NCI-H146 treated with DMSO at 0.1 percent for 48 hours (cell line): ENCODE results near the gene B9D2.
"Not testable (repeated sequence)": the region's sequence is repeated elsewhere in the genome, so short reads cannot be mapped to it uniquely, and the experiment has no call there.

Source experiments
- DNase-seq: peaks from one replicate; lab custom pipeline; 2025; ENCODE audit not compliant: unreplicated experiment; lab: John Stamatoyannopoulos, UW

Gene B9D2

GRCh38 chr19:41355802-41356201, 8.1 kb downstream of the B9D2 start:
- no peak for DNase-seq

GRCh38 chr19:41355035-41355434, 8.9 kb downstream of the B9D2 start:
- DNase-seq = no peak

- no peak for DNase-seq
These were observed 9.5 kb downstream of the B9D2 start for GRCh38 chr19:41354343-41354953.

- no peak for DNase-seq
These were observed 10.2 kb downstream of the B9D2 start, which contains the start of gene TGFB1 for GRCh38 chr19:41353466-41354342. TGFB1 (minus strand) TSS chr19:41353922; CDS start chr19:41353044, 878 bp downstream.

- DNase-seq = peak; percentile 41
These were observed 11.1 kb downstream of the B9D2 start for GRCh38 chr19:41352609-41353465.

- DNase-seq = no peak
These were observed 11.7 kb downstream of the B9D2 start for GRCh38 chr19:41352279-41352608.

GRCh38 chr19:41351339-41352245, 12.4 kb downstream of the B9D2 start:
- no peak for DNase-seq

- DNase-seq = no peak
These were observed 13.1 kb downstream of the B9D2 start for GRCh38 chr19:41350735-41351338.

GRCh38 chr19:41346916-41347315, 17.0 kb downstream of the B9D2 start:
- not testable (repeated sequence) for DNase-seq

- DNase-seq = no peak
These were observed 19.8 kb downstream of the B9D2 start for GRCh38 chr19:41344162-41344561.

- DNase-seq = peak; percentile 21
These were observed 22.1 kb downstream of the B9D2 start for GRCh38 chr19:41341669-41342490.

GRCh38 chr19:41339936-41340335, 24.0 kb downstream of the B9D2 start:
- no peak for DNase-seq

- DNase-seq = no peak
These were observed 28.5 kb downstream of the B9D2 start for GRCh38 chr19:41335467-41335866.

- DNase-seq = no peak
These were observed 29.2 kb downstream of the B9D2 start for GRCh38 chr19:41334793-41335192.

GRCh38 chr19:41332468-41332867, 31.5 kb downstream of the B9D2 start:
- peak; percentile 74 for DNase-seq

GRCh38 chr19:41332000-41332399, 31.9 kb downstream of the B9D2 start:
- DNase-seq = peak; percentile 74

- no peak for DNase-seq
These were observed 32.8 kb downstream of the B9D2 start for GRCh38 chr19:41330946-41331678.

GRCh38 chr19:41330481-41330880, 33.5 kb downstream of the B9D2 start:
- DNase-seq = no peak

GRCh38 chr19:41328842-41329225, 35.1 kb downstream of the B9D2 start:
- no peak for DNase-seq
